Endodermal cell (in vitro differentiated cells): Measurements from ENCODE around the gene NFATC1. TPM values are rescaled to one million over a fixed set of nuclear protein-coding genes. Genes with fewer than 3 reads are reported as not detected.

Experiments
- DNase-seq: peaks from one replicate; pipeline ENCODE4 v3.0.0-alpha.2; 2017
- H3K27ac ChIP-seq: 2 replicates; pipeline ENCODE4 v1.5.1; 2013; ENCODE audit warnings: mild to moderate bottlenecking, low read depth, low read length, moderate library complexity
- H3K27me3 ChIP-seq: 2 replicates; pipeline ENCODE4 v1.6.1; 2013; ENCODE audit warnings: mild to moderate bottlenecking, low read length, moderate library complexity; ENCODE audit not compliant: insufficient read depth, control insufficient read depth, poor library complexity, severe bottlenecking
- H3K36me3 ChIP-seq: 2 replicates; pipeline ENCODE4 v1.7.0; 2013; ENCODE audit warnings: mild to moderate bottlenecking, low read length, moderate library complexity; ENCODE audit not compliant: control insufficient read depth, insufficient read depth
- H3K4me1 ChIP-seq: one replicate; pipeline ENCODE4 v1.7.0; 2013; ENCODE audit warnings: low read length; ENCODE audit not compliant: control insufficient read depth, insufficient read depth
- H3K4me3 ChIP-seq: 2 replicates; pipeline ENCODE4 v1.5.1; 2013; ENCODE audit warnings: mild to moderate bottlenecking, low read length, moderate library complexity
- H3K9ac ChIP-seq: 2 replicates; pipeline ENCODE4 v1.6.1; 2013; ENCODE audit warnings: mild to moderate bottlenecking, low read length, moderate library complexity; ENCODE audit not compliant: poor library complexity, severe bottlenecking; ENCODE audit errors: extremely low read depth
- H3K9me3 ChIP-seq: 2 replicates; pipeline ENCODE4 v1.6.1; 2013; ENCODE audit warnings: mild to moderate bottlenecking, low read length, moderate library complexity; ENCODE audit not compliant: control insufficient read depth
- H3K27ac Mint-ChIP-seq: 2 replicates; pipeline ENCODE4 v1.8.0; 2020; ENCODE audit warnings: mixed read lengths
- H3K27me3 Mint-ChIP-seq: 2 replicates; pipeline ENCODE4 v1.8.0; 2021; ENCODE audit warnings: mild to moderate bottlenecking, mixed read lengths; ENCODE audit not compliant: insufficient read depth
- H3K36me3 Mint-ChIP-seq: 2 replicates; pipeline ENCODE4 v1.8.0; 2020; ENCODE audit warnings: low read depth, mixed read lengths
- H3K4me1 Mint-ChIP-seq: 2 replicates; pipeline ENCODE4 v1.8.0; 2020; ENCODE audit warnings: mixed read lengths
- H3K4me3 Mint-ChIP-seq: 2 replicates; pipeline ENCODE4 v1.8.0; 2020; ENCODE audit warnings: mild to moderate bottlenecking, moderate library complexity, mixed read lengths
- H3K9me3 Mint-ChIP-seq: 2 replicates; pipeline ENCODE4 v1.8.0; 2020; ENCODE audit warnings: mild to moderate bottlenecking, mixed read lengths
- WGBS, 2 experiments: methylation state at CpG; one replicate each; pipeline versions ENCODE4 v1.1.5 to v1.1.7; 2013; ENCODE audit warnings: missing lambda C conversion rate in 2 of 2, mixed read lengths in 1 of 2; ENCODE audit not compliant: insufficient coverage in 1 of 2, insufficient read length in 1 of 2; 5-methylcytosine and 5-hydroxymethylcytosine counted together
- total RNA-seq, 2 donors: library from RNA; stranded (reverse); fragmentation: NEBNext Ultra II Directional in 1 of 2; extraction: Animal tissue kit (Norgen Biotek cat#: 25700) in 1 of 2; gene quantifications; 2 replicates in 1 of 2; 3 replicates in 1 of 2; pipeline ENCODE4 v1.2.1, GENCODE V29; 2021
- TF ChIP-seq, protein P1 (sequence below): fragments of 200-600 bp; sonication (generic); conservative IDR thresholded peaks from 2 replicates; pipeline ENCODE4 v1.5.0; 2021; ENCODE audit warnings: antibody characterized with exemption, mild to moderate bottlenecking

NFATC1 gene
- total RNA-seq, 2 donors from 2014 or later = 23.4 to 32.5 TPM

DNA sequence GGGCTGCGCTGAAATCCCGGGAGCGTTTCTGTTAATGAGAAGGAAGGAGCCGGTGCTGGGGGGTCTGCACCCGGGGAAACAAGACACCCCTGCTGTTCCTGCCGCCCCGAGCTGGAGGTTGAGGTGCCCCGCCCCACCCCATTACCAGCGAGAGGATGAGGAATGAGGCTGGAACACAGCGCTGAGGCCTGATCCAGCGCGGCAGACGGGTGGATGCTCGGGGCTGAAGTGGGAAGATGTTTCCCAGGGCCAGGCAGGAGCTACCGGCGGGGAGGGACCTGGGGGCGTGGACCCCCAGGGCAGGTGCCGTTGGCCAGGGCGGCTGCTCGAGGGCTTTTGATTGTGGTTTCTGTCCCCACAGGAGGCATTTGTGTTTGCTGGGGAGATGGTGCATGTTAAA is 149.5 kb downstream of the NFATC1 start:
- Histone ChIP-seq H3K4me1 (no peaks in the 10 kb centered on the region), H3K9ac (no peak overlapping the region), H3K4me3 (no peak overlapping the region), H3K36me3 (no peaks in the 10 kb centered on the region), H3K27me3 (no peaks in the 10 kb centered on the region), H3K9me3 (no peaks in the 10 kb centered on the region), H3K27ac (no peak overlapping the region)
- Mint-ChIP-seq H3K27me3 (peaks cover 3% of the 10 kb centered on the region), H3K27ac (no peak overlapping the region), H3K9me3 (peaks cover 17% of the 10 kb centered on the region), H3K4me1 (no peaks in the 10 kb centered on the region), H3K4me3 (no peak overlapping the region), H3K36me3 (no peaks in the 10 kb centered on the region)
- TF ChIP-seq, protein P1, sequence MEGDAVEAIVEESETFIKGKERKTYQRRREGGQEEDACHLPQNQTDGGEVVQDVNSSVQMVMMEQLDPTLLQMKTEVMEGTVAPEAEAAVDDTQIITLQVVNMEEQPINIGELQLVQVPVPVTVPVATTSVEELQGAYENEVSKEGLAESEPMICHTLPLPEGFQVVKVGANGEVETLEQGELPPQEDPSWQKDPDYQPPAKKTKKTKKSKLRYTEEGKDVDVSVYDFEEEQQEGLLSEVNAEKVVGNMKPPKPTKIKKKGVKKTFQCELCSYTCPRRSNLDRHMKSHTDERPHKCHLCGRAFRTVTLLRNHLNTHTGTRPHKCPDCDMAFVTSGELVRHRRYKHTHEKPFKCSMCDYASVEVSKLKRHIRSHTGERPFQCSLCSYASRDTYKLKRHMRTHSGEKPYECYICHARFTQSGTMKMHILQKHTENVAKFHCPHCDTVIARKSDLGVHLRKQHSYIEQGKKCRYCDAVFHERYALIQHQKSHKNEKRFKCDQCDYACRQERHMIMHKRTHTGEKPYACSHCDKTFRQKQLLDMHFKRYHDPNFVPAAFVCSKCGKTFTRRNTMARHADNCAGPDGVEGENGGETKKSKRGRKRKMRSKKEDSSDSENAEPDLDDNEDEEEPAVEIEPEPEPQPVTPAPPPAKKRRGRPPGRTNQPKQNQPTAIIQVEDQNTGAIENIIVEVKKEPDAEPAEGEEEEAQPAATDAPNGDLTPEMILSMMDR = no peak
- DNase-seq = peak; percentile 32
- 90 to 92% methylated on average over 2 to 20 of the region's 20 CpGs for WGBS, 2 experiments

DNA sequence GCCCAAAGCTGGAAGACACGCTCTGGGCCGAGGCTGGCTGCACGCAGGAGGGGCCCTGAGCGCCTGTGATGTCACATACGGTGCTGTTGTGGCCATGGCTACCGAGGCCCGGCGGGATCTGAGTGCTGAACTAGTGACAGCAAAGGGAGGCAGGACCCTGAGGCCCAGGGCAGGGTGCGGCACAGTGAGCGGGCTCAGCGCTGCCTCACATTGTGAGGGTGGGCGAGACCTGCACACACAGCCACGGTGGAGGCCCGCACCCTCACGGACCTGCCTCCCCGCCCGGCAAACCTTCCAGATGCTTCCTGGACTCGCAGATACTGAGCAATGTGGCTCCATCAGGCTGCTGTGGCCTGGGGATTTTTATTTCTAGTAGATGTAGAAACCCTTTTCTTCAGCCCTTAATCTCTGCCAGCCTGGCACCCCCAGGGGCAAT is 150.0 kb downstream of the NFATC1 start:
- Mint-ChIP-seq H3K4me3 (no peak overlapping the region), H3K9me3 (peaks cover 17% of the 10 kb centered on the region)

DNA sequence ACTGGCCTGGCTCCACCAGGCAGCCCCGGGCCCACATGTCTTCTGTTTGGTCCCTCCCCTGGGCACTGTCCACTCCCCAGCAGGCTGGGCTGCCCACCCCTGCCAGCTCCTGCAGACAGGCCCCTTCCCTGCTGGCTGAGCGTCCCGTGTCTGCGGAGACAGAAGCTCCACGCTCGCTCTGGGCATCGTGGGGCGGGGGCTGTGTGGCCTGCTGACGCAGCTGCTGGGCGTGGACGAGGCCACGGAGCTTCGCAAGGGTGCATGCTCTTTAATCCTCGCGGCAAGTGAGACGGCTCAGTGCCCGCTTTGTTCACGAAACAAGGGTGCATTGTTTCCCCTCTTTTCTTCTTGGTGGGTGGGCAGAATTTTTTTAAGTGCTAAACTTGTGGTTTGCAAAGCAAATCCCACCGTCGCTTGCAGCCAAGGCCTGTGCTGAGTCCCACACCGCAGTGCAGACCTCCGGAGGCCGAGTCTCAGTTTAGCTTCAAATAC is 151.1 kb downstream of the NFATC1 start:
- peak; percentile 28 for DNase-seq
- H3K9me3 Mint-ChIP-seq = peaks cover 17% of the 10 kb centered on the region

More for the DNA sequence above, 150.0 kb downstream of the NFATC1 start:
- H3K4me3 ChIP-seq = no peak overlapping the region
- no peaks in the 10 kb centered on the region for H3K36me3 Mint-ChIP-seq
- TF ChIP-seq, protein P1 = no peak
- 95 to 99% methylated on average over 12 to 18 of the region's 18 CpGs for WGBS, 2 experiments
- H3K27ac Mint-ChIP-seq = no peak overlapping the region
- no peak overlapping the region for H3K27ac ChIP-seq
- no peaks in the 10 kb centered on the region for H3K4me1 Mint-ChIP-seq
- H3K9ac ChIP-seq = no peak overlapping the region
- no peaks in the 10 kb centered on the region for H3K9me3 ChIP-seq
- H3K36me3 ChIP-seq = no peaks in the 10 kb centered on the region
- H3K4me1 ChIP-seq = no peaks in the 10 kb centered on the region
- peak; percentile 31 for DNase-seq
- H3K27me3 ChIP-seq = no peaks in the 10 kb centered on the region
- peaks cover 3% of the 10 kb centered on the region for H3K27me3 Mint-ChIP-seq

More for the DNA sequence above, 151.1 kb downstream of the NFATC1 start:
- Histone ChIP-seq H3K27ac (no peak overlapping the region), H3K4me3 (no peak overlapping the region), H3K36me3 (no peaks in the 10 kb centered on the region), H3K4me1 (no peaks in the 10 kb centered on the region), H3K27me3 (no peaks in the 10 kb centered on the region), H3K9ac (no peak overlapping the region), H3K9me3 (no peaks in the 10 kb centered on the region)
- 86 to 92% methylated on average over 14 to 23 of the region's 23 CpGs for whole genome bisulfite sequencing, 2 experiments
- Mint-ChIP-seq H3K27me3 (peaks cover 3% of the 10 kb centered on the region), H3K27ac (no peak overlapping the region), H3K36me3 (no peaks in the 10 kb centered on the region), H3K4me3 (no peak overlapping the region), H3K4me1 (no peaks in the 10 kb centered on the region)
- TF ChIP-seq, protein P1 = no peak
